Measurements from ENCODE around the gene MT3. TPM values are rescaled to one million over a fixed set of nuclear protein-coding genes. Genes with fewer than 3 reads are reported as not detected.

MT3 gene
- total and polyA plus RNA-seq, 2 of the 13 experiments (the other 11 are each of a cell fraction or from before 2014, with no cell fraction given), result not detected

DNA sequence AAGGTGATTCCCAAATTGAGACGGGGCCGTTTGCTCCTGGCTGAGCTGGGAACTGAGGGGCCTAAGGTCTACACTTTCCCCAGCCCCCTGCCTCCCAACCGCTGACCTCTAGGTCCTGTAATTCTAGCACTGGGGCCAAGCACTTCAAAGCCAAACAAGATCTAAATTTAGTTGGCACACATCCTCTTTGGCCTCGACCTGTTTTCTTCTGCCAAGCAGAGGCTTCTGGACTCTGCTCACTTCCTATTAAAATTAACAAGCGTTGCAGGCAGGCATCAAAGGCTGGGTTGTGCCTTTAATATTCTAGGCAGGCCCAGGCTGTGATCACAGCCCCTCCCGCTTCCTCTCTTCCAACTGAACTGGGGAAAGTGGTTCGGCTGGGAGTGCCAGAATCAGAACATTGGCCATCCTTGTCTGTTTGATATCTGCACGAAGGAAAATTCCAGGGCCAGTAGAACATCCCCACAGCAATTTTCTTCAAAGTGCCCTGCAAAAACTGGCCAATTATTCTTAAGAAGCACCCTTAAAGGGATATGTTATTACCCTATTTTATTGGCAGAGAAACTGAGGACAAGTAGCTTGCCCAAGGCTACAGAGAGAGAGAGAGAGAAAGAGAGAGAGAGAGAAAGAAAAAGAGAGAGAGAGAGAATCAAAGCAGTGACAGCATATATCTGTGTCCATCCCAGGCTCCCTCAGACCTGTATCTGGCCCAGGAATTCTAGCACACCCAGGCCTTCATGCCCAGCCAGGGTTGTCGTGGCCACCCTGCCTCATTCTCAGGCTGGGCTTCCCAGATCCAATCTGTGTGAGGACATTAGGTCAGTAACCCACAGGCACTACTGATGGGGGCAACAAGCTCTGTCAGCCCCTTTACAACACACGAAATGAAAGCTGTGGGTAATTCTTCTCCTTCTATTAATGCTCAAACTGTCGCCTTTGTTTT is 37.3 kb upstream of the MT3 start (continued):
- TF ChIP-seq MEIS2 (CRISPR knock-in tag; IDR thresholded peaks at IDR 0.05) (peak; percentile 77), ZUFSP (CRISPR knock-in tag; IDR thresholded peaks at IDR 0.05; ENCODE audit: borderline replicate concordance) (no peak), ZNF619 (CRISPR knock-in tag; IDR thresholded peaks at IDR 0.05) (no peak), ZNF460 (CRISPR knock-in tag; IDR thresholded peaks at IDR 0.05; ENCODE audit: borderline replicate concordance) (no peak; the same call in 1 of the 2 replicates), FOSL1 (CRISPR knock-in tag; IDR thresholded peaks at IDR 0.05; ENCODE audit: borderline replicate concordance) (no peak), SNRNP70 (IDR thresholded peaks at IDR 0.05; ENCODE audit: low read depth, low read length) (no peak), MAF1 (CRISPR knock-in tag; IDR thresholded peaks at IDR 0.05; ENCODE audit: borderline replicate concordance) (no peak), KLF16 (CRISPR knock-in tag; IDR thresholded peaks at IDR 0.05) (no peak), ZNF10 (CRISPR knock-in tag; IDR thresholded peaks at IDR 0.05; ENCODE audit: borderline replicate concordance, low read depth) (no peak), SRF (IDR thresholded peaks at IDR 0.05; ENCODE audit: low read depth, low read length) (no peak), TCF7 (IDR thresholded peaks at IDR 0.05; ENCODE audit: low read depth) (peak; percentile 95), ZNF569 (CRISPR knock-in tag; IDR thresholded peaks at IDR 0.05; ENCODE audit: borderline replicate concordance) (0 out of 2 replicates have a peak, but pooled peaks have one; percentile 58), ZNF432 (CRISPR knock-in tag; IDR thresholded peaks at IDR 0.05; ENCODE audit: borderline replicate concordance) (no peak), ZNF678 (CRISPR knock-in tag; IDR thresholded peaks at IDR 0.05) (no peak), CHD4 (IDR thresholded peaks at IDR 0.05; ENCODE audit: borderline replicate concordance, low read length) (no peak; the same call in 1 of the 2 replicates), CSRNP1 (CRISPR knock-in tag; IDR thresholded peaks at IDR 0.05) (0 out of 2 replicates have a peak, but pooled peaks have one; percentile 51), ATRX (CRISPR knock-in tag; IDR thresholded peaks at IDR 0.05; ENCODE audit: borderline replicate concordance) (no peak), HOXA7 (CRISPR knock-in tag; IDR thresholded peaks at IDR 0.05) (no peak)
- TF ChIP-seq, protein P1, sequence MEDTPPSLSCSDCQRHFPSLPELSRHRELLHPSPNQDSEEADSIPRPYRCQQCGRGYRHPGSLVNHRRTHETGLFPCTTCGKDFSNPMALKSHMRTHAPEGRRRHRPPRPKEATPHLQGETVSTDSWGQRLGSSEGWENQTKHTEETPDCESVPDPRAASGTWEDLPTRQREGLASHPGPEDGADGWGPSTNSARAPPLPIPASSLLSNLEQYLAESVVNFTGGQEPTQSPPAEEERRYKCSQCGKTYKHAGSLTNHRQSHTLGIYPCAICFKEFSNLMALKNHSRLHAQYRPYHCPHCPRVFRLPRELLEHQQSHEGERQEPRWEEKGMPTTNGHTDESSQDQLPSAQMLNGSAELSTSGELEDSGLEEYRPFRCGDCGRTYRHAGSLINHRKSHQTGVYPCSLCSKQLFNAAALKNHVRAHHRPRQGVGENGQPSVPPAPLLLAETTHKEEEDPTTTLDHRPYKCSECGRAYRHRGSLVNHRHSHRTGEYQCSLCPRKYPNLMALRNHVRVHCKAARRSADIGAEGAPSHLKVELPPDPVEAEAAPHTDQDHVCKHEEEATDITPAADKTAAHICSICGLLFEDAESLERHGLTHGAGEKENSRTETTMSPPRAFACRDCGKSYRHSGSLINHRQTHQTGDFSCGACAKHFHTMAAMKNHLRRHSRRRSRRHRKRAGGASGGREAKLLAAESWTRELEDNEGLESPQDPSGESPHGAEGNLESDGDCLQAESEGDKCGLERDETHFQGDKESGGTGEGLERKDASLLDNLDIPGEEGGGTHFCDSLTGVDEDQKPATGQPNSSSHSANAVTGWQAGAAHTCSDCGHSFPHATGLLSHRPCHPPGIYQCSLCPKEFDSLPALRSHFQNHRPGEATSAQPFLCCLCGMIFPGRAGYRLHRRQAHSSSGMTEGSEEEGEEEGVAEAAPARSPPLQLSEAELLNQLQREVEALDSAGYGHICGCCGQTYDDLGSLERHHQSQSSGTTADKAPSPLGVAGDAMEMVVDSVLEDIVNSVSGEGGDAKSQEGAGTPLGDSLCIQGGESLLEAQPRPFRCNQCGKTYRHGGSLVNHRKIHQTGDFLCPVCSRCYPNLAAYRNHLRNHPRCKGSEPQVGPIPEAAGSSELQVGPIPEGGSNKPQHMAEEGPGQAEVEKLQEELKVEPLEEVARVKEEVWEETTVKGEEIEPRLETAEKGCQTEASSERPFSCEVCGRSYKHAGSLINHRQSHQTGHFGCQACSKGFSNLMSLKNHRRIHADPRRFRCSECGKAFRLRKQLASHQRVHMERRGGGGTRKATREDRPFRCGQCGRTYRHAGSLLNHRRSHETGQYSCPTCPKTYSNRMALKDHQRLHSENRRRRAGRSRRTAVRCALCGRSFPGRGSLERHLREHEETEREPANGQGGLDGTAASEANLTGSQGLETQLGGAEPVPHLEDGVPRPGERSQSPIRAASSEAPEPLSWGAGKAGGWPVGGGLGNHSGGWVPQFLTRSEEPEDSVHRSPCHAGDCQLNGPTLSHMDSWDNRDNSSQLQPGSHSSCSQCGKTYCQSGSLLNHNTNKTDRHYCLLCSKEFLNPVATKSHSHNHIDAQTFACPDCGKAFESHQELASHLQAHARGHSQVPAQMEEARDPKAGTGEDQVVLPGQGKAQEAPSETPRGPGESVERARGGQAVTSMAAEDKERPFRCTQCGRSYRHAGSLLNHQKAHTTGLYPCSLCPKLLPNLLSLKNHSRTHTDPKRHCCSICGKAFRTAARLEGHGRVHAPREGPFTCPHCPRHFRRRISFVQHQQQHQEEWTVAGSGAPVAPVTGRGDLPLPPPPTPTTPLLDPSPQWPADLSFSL (CRISPR knock-in tag; IDR thresholded peaks at IDR 0.05), result no peak

Measured in HepG2 (cell line).